HepG2 (cell line): ENCODE measurements around the gene ZBTB20.

Experiments used
- ESRRA ChIP-seq: sonication (generic); formaldehyde crosslinking; IDR thresholded peaks from 2 replicates; pipeline ENCODE4 v1.5.1; 2020; ENCODE audit warnings: mild to moderate bottlenecking, low read depth, missing genetic modification reagents
- ETV6 ChIP-seq: sonication (generic); formaldehyde crosslinking; conservative IDR thresholded peaks from 2 replicates; pipeline ENCODE4 v1.4.0; 2020; ENCODE audit warnings: missing genetic modification reagents
- FOXK1 ChIP-seq: sonication (generic); formaldehyde crosslinking; IDR thresholded peaks from 2 replicates; pipeline ENCODE4 v1.4.0; 2020; ENCODE audit warnings: low read depth, missing genetic modification reagents, borderline replicate concordance
- NR2F1 ChIP-seq, 2 experiments: fragments of 450-650 bp in 1 of 2; formaldehyde crosslinking in 1 of 2; IDR thresholded peaks; 2 replicates each; pipeline versions ENCODE4 v1.5.0 to v1.6.1; 2016 to 2020; ENCODE audit warnings: mild to moderate bottlenecking in 1 of 2, missing compliant biosample characterization in 1 of 2, missing genetic modification reagents in 1 of 2, moderate library complexity in 1 of 2
- RAD21 ChIP-seq: fragments of 450-650 bp; formaldehyde crosslinking; IDR thresholded peaks from 2 replicates; pipeline ENCODE4 v1.5.0; 2020; ENCODE audit warnings: mild to moderate bottlenecking
- SP2 ChIP-seq: sonication (generic); formaldehyde crosslinking; IDR thresholded peaks from 2 replicates; pipeline ENCODE4 v1.5.1; 2020; ENCODE audit warnings: mild to moderate bottlenecking, missing genetic modification reagents
- ZNF10 ChIP-seq: sonication (generic); formaldehyde crosslinking; IDR thresholded peaks from 2 replicates; pipeline ENCODE4 v1.4.0; 2020; ENCODE audit warnings: mild to moderate bottlenecking, low read depth, missing genetic modification reagents, borderline replicate concordance
- ZNF292 ChIP-seq: sonication (generic); formaldehyde crosslinking; IDR thresholded peaks from 2 replicates; pipeline ENCODE4 v1.8.1; 2022; ENCODE audit warnings: mild to moderate bottlenecking, low read depth, missing genetic modification reagents, borderline replicate concordance
- TF ChIP-seq, protein P1 (sequence below): sonication (generic); formaldehyde crosslinking; IDR thresholded peaks from 2 replicates; pipeline ENCODE4 v1.5.0; 2020; ENCODE audit warnings: mild to moderate bottlenecking, missing genetic modification reagents, moderate library complexity
- TF ChIP-seq, protein P2 (sequence below): IDR thresholded peaks from 2 replicates; pipeline ENCODE4 v1.6.1; 2012; ENCODE audit warnings: low read length, improper control_type of control experiment

DNA sequence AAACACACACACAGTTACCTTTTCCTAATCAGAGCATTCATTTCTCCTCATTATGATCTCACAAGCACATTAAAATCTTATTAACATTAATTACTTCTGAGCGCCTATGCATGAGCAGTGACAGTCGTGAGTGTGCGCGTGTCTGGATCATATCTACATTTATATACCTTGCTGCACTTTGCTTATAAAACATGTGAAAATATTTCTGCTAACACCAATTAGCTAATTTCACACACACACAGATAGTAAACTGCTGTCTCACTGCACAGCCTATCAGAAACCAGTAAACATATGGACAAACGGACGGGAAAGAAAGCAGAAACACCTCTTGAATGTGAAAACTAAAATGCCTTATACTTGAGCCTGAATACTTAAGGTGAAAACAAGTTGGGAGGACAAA, 64.8 kb downstream of the ZBTB20 start:
- no peak for TF ChIP-seq SP2
- no peak for TF ChIP-seq RAD21 (CRISPR knock-in tag)
- no peak for TF ChIP-seq ETV6 (CRISPR knock-in tag)
- no peak for TF ChIP-seq ZNF292
- TF ChIP-seq FOXK1 (CRISPR knock-in tag): no peak
- no peak for TF ChIP-seq NR2F1 (CRISPR knock-in tag; IDR thresholded peaks at IDR 0.05)
- TF ChIP-seq, protein P1, sequence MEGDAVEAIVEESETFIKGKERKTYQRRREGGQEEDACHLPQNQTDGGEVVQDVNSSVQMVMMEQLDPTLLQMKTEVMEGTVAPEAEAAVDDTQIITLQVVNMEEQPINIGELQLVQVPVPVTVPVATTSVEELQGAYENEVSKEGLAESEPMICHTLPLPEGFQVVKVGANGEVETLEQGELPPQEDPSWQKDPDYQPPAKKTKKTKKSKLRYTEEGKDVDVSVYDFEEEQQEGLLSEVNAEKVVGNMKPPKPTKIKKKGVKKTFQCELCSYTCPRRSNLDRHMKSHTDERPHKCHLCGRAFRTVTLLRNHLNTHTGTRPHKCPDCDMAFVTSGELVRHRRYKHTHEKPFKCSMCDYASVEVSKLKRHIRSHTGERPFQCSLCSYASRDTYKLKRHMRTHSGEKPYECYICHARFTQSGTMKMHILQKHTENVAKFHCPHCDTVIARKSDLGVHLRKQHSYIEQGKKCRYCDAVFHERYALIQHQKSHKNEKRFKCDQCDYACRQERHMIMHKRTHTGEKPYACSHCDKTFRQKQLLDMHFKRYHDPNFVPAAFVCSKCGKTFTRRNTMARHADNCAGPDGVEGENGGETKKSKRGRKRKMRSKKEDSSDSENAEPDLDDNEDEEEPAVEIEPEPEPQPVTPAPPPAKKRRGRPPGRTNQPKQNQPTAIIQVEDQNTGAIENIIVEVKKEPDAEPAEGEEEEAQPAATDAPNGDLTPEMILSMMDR (CRISPR knock-in tag): no peak
- TF ChIP-seq ZNF10 (CRISPR knock-in tag): no peak
- TF ChIP-seq, protein P2, sequence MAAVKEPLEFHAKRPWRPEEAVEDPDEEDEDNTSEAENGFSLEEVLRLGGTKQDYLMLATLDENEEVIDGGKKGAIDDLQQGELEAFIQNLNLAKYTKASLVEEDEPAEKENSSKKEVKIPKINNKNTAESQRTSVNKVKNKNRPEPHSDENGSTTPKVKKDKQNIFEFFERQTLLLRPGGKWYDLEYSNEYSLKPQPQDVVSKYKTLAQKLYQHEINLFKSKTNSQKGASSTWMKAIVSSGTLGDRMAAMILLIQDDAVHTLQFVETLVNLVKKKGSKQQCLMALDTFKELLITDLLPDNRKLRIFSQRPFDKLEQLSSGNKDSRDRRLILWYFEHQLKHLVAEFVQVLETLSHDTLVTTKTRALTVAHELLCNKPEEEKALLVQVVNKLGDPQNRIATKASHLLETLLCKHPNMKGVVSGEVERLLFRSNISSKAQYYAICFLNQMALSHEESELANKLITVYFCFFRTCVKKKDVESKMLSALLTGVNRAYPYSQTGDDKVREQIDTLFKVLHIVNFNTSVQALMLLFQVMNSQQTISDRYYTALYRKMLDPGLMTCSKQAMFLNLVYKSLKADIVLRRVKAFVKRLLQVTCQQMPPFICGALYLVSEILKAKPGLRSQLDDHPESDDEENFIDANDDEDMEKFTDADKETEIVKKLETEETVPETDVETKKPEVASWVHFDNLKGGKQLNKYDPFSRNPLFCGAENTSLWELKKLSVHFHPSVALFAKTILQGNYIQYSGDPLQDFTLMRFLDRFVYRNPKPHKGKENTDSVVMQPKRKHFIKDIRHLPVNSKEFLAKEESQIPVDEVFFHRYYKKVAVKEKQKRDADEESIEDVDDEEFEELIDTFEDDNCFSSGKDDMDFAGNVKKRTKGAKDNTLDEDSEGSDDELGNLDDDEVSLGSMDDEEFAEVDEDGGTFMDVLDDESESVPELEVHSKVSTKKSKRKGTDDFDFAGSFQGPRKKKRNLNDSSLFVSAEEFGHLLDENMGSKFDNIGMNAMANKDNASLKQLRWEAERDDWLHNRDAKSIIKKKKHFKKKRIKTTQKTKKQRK: no peak
- no peak for TF ChIP-seq ESRRA (CRISPR knock-in tag)
